ENCODE results near the gene ARID1A. TPM values are rescaled to one million over a fixed set of nuclear protein-coding genes. Genes with fewer than 3 reads are reported as not detected.

The ARID1A gene
- total and polyA plus RNA-seq, 2 experiments from 2014 or later, result 50.0 to 104 TPM

DNA sequence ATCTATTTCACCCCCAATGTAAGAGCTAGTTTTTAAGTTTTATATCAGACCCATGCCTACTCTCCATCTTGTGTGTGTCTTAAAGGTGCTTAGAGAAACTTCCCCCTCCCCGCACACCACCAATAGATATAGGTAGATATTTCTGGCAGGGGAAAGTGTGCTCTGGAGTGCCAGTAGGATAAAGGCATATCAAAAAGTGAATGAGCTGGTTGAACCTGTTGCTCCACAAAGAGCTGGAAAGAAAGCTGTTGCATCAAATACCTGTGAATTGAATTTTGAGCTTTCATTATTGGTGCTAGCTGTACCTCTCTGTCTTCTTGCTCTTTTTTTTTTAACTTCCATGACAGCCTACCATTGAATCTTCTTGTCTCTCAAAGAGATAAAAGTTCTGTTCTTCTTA lies 32.8 kb downstream of the ARID1A start:
- Histone ChIP-seq H3K9me2 (ENCODE audit: insufficient read depth) (no peaks in the 10 kb centered on the region), H3K4me2 (no peak overlapping the region), H3K79me2 (replicated peaks; ENCODE audit: insufficient read depth) (peaks cover 93% of the 10 kb centered on the region), H4K20me1 (replicated peaks; ENCODE audit: insufficient read depth) (peaks cover 57% of the 10 kb centered on the region), H3K36me3 (ENCODE audit: insufficient read depth) (peaks cover 35% of the 10 kb centered on the region), H3F3A (replicated peaks; ENCODE audit: low read depth) (no peaks in the 10 kb centered on the region), H3K27ac (ENCODE audit: low read depth) (no peak overlapping the region), H2AFZ (no peak overlapping the region), H3K4me3 (no peak overlapping the region), H3K4me1 (ENCODE audit: insufficient read depth) (peaks cover 51% of the 10 kb centered on the region), H3K27me3 (ENCODE audit: insufficient read depth) (no peaks in the 10 kb centered on the region)
- H3K4me1 Mint-ChIP-seq, result peaks cover 53% of the 10 kb centered on the region
- no peak overlapping the region for H3K4me3 Mint-ChIP-seq
- H3K36me3 Mint-ChIP-seq (ENCODE audit: low read depth), result peaks cover 39% of the 10 kb centered on the region
- peaks cover 1% of the 10 kb centered on the region for H3K27me3 Mint-ChIP-seq (ENCODE audit: insufficient read depth, low read depth, poor library complexity)
- TF ChIP-seq, protein P1, sequence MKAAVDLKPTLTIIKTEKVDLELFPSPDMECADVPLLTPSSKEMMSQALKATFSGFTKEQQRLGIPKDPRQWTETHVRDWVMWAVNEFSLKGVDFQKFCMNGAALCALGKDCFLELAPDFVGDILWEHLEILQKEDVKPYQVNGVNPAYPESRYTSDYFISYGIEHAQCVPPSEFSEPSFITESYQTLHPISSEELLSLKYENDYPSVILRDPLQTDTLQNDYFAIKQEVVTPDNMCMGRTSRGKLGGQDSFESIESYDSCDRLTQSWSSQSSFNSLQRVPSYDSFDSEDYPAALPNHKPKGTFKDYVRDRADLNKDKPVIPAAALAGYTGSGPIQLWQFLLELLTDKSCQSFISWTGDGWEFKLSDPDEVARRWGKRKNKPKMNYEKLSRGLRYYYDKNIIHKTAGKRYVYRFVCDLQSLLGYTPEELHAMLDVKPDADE (IDR thresholded peaks at IDR 0.05), result no peak
- no peak for DNase-seq (ENCODE audit: low spot score)
- no peaks in the 10 kb centered on the region for H3K9me3 Mint-ChIP-seq
- H3K27ac Mint-ChIP-seq, result no peak overlapping the region; the same call in 1 of the 2 replicates
- no peak for ATAC-seq

DNA sequence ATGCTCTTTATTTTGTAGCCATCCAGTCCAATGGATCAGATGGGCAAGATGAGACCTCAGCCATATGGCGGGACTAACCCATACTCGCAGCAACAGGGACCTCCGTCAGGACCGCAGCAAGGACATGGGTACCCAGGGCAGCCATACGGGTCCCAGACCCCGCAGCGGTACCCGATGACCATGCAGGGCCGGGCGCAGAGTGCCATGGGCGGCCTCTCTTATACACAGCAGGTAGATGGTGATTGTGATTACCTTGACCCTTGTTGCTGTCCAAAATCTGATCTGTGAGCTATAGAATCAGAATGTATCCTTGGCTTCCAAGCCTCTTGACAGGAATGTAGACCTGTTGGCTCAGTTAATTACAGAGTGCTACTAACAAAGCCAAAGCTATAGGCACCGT lies 33.8 kb downstream of the ARID1A start:
- H2AFZ ChIP-seq, result no peak overlapping the region
- no peak overlapping the region for H3K4me2 ChIP-seq
- H3K9me2 ChIP-seq (ENCODE audit: insufficient read depth), result no peaks in the 10 kb centered on the region
- no peak overlapping the region for H3K27ac Mint-ChIP-seq
- H3K4me1 ChIP-seq (ENCODE audit: insufficient read depth), result peaks cover 41% of the 10 kb centered on the region
- no peaks in the 10 kb centered on the region for H3K27me3 Mint-ChIP-seq (ENCODE audit: insufficient read depth, low read depth, poor library complexity)
- peaks cover 49% of the 10 kb centered on the region for H3K36me3 Mint-ChIP-seq (ENCODE audit: low read depth)
- no peak overlapping the region for H3K27ac ChIP-seq (ENCODE audit: low read depth)
- no peak for ATAC-seq
- no peak overlapping the region for H3K4me3 Mint-ChIP-seq
- H3K36me3 ChIP-seq (ENCODE audit: insufficient read depth), result peaks cover 44% of the 10 kb centered on the region
- no peaks in the 10 kb centered on the region for H3K9me3 Mint-ChIP-seq
- no peaks in the 10 kb centered on the region for H3K27me3 ChIP-seq (ENCODE audit: insufficient read depth)
- no peak overlapping the region for H3K4me3 ChIP-seq
- peaks cover 59% of the 10 kb centered on the region for H4K20me1 ChIP-seq (replicated peaks; ENCODE audit: insufficient read depth)
- H3F3A ChIP-seq (replicated peaks; ENCODE audit: low read depth), result no peaks in the 10 kb centered on the region
- H3K4me1 Mint-ChIP-seq, result peaks cover 43% of the 10 kb centered on the region
- TF ChIP-seq POLR2AphosphoS5 (IDR thresholded peaks at IDR 0.05; ENCODE audit: low read depth), result no peak
- TF ChIP-seq, protein P2, sequence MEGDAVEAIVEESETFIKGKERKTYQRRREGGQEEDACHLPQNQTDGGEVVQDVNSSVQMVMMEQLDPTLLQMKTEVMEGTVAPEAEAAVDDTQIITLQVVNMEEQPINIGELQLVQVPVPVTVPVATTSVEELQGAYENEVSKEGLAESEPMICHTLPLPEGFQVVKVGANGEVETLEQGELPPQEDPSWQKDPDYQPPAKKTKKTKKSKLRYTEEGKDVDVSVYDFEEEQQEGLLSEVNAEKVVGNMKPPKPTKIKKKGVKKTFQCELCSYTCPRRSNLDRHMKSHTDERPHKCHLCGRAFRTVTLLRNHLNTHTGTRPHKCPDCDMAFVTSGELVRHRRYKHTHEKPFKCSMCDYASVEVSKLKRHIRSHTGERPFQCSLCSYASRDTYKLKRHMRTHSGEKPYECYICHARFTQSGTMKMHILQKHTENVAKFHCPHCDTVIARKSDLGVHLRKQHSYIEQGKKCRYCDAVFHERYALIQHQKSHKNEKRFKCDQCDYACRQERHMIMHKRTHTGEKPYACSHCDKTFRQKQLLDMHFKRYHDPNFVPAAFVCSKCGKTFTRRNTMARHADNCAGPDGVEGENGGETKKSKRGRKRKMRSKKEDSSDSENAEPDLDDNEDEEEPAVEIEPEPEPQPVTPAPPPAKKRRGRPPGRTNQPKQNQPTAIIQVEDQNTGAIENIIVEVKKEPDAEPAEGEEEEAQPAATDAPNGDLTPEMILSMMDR (conservative IDR thresholded peaks at IDR 0.05; ENCODE audit: low read depth in 2 of 2), result no peak
- no peak for TF ChIP-seq EZH2phosphoT487 (IDR thresholded peaks at IDR 0.05; ENCODE audit: unreplicated experiment)
- no peak for TF ChIP-seq ZNF114 (CRISPR knock-in tag; IDR thresholded peaks at IDR 0.05)
- TF ChIP-seq STAT1 (IDR thresholded peaks at IDR 0.05; ENCODE audit: unreplicated experiment), result no peak
- no peak for TF ChIP-seq JUNB (IDR thresholded peaks at IDR 0.05; ENCODE audit: unreplicated experiment)
- TF ChIP-seq EZH2 (IDR thresholded peaks at IDR 0.05; ENCODE audit: low read depth, unreplicated experiment), result no peak
- TF ChIP-seq, protein P3, sequence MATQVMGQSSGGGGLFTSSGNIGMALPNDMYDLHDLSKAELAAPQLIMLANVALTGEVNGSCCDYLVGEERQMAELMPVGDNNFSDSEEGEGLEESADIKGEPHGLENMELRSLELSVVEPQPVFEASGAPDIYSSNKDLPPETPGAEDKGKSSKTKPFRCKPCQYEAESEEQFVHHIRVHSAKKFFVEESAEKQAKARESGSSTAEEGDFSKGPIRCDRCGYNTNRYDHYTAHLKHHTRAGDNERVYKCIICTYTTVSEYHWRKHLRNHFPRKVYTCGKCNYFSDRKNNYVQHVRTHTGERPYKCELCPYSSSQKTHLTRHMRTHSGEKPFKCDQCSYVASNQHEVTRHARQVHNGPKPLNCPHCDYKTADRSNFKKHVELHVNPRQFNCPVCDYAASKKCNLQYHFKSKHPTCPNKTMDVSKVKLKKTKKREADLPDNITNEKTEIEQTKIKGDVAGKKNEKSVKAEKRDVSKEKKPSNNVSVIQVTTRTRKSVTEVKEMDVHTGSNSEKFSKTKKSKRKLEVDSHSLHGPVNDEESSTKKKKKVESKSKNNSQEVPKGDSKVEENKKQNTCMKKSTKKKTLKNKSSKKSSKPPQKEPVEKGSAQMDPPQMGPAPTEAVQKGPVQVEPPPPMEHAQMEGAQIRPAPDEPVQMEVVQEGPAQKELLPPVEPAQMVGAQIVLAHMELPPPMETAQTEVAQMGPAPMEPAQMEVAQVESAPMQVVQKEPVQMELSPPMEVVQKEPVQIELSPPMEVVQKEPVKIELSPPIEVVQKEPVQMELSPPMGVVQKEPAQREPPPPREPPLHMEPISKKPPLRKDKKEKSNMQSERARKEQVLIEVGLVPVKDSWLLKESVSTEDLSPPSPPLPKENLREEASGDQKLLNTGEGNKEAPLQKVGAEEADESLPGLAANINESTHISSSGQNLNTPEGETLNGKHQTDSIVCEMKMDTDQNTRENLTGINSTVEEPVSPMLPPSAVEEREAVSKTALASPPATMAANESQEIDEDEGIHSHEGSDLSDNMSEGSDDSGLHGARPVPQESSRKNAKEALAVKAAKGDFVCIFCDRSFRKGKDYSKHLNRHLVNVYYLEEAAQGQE (IDR thresholded peaks at IDR 0.05; ENCODE audit: unreplicated experiment), result no peak
- peaks cover 93% of the 10 kb centered on the region for H3K79me2 ChIP-seq (replicated peaks; ENCODE audit: insufficient read depth)
- DNase-seq (ENCODE audit: low spot score), result no peak

Measured in GM23338 (cell line).